Measurements from ENCODE around the gene BNC2.

Gene BNC2

DNA sequence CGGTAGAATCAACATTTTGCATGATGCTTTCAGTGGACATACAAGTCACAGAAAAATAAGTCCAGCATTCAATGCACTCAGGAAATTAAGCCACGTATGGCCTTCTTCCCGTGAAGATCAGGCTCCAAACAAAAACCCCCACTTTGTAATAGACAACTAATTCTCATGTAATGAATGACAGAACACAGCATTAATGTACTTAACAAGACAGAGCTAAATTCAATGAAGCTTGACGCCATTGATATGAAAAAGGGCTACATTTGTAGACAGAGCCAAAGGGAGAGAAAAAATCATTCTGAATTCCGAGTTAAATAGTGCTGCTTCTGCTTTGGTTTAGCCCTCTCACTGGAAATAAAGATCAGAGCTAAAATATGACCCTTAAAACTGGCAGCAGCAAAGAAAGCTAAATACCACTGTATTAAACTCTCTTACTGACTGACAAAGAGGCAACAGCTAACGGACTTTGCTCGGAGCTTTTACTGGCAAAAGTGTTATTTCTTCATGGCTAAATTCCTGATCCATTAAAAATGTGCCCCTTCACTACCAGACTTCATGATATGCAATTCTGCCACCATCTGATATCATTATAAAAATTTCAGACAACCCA is 250.5 kb downstream of the BNC2 start:
- no peak overlapping the region for H3K4me3 ChIP-seq (ENCODE audit: low read depth, low read length)
- TF ChIP-seq, protein P1, sequence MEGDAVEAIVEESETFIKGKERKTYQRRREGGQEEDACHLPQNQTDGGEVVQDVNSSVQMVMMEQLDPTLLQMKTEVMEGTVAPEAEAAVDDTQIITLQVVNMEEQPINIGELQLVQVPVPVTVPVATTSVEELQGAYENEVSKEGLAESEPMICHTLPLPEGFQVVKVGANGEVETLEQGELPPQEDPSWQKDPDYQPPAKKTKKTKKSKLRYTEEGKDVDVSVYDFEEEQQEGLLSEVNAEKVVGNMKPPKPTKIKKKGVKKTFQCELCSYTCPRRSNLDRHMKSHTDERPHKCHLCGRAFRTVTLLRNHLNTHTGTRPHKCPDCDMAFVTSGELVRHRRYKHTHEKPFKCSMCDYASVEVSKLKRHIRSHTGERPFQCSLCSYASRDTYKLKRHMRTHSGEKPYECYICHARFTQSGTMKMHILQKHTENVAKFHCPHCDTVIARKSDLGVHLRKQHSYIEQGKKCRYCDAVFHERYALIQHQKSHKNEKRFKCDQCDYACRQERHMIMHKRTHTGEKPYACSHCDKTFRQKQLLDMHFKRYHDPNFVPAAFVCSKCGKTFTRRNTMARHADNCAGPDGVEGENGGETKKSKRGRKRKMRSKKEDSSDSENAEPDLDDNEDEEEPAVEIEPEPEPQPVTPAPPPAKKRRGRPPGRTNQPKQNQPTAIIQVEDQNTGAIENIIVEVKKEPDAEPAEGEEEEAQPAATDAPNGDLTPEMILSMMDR (IDR thresholded peaks at IDR 0.05; ENCODE audit: low read depth, low read length, missing control alignments), result no peak
- DNase-seq (ENCODE audit: low read depth), result no peak

DNA sequence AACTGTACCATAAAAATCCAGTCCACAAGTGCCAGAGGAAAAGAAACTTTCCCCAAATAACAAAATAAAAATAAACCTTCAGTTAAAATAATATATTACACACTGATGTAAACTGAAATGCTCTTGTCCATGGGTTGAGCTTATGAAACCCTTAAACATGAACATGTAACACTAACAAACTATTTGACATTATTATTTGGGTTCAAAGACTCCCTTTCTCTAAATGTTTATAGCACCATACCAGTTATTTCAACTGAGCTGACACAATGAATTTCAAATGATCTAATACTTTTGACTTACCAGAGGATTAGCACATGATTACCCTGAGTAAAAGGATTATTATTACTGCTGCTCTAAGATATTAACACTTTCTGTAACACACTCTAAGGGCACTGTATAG is 251.1 kb downstream of the BNC2 start:
- TF ChIP-seq, protein P1 (IDR thresholded peaks at IDR 0.05; ENCODE audit: low read depth, low read length, missing control alignments), result no peak
- H3K4me3 ChIP-seq (ENCODE audit: low read depth, low read length), result no peak overlapping the region
- DNase-seq (ENCODE audit: low read depth), result no peak

DNA sequence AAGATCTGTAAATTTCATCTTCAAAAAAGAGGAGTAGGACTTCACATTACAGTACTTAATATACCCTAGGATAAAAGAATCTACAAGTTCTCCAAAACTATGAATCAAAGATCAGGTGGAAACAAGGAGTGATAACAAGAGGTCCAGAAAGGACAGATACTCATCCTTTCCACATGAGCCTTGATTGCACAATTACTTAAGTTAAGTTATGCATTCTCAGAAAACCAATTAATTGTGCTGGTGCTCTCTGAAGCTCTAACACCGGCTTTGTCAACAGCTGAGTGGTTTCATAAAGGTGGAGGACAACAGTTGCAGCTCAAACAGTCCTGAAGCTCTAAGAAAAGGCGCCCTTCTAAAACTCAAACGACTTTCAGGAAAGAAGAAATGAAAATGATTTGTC is 251.9 kb downstream of the BNC2 start:
- no peak for DNase-seq (ENCODE audit: low read depth)
- H3K4me3 ChIP-seq (ENCODE audit: low read depth, low read length), result no peak overlapping the region
- TF ChIP-seq, protein P1 (IDR thresholded peaks at IDR 0.05; ENCODE audit: low read depth, low read length, missing control alignments), result no peak

DNA sequence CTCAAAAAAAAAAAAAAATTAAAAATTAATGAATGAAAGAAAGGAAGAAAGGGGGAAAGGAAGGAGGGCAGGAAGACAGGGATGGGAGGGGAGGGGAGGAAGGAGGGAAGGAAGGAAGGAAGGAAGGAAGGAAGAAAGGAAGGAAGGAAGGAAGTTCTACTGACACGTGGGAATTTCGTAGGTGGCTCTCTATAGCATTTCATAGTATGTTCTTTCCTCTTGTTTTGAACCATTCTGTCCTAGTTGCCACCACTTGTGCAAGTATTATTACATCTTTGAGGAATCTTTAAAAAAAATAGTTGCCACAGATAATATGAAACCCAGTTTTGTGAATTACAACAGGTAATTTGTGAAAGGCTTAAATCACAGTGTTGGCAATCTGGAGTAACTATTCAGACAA is 253.8 kb downstream of the BNC2 start:
- TF ChIP-seq, protein P1 (IDR thresholded peaks at IDR 0.05; ENCODE audit: low read depth, low read length, missing control alignments), result no peak
- H3K4me3 ChIP-seq (ENCODE audit: low read depth, low read length), result no peak overlapping the region
- DNase-seq (ENCODE audit: low read depth), result no peak

DNA sequence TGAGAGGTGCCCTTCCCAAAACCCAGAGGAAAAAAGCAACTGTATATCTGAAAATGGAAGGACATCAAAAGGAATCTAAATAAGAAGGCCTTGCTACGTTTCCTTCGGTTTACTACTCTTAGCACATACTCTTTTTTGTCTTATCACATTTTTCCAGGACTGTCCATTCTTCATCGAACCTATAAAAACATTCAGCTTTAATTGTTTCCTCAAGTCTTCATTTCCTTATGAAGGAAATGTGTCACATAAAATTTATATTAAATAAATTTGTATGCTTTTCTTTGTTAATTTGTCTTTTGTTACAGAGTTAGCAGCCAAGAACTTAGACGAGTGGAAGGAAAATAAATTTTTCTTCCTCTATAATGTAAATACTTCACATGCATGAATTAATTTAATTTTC is 255.0 kb downstream of the BNC2 start:
- H3K4me3 ChIP-seq (ENCODE audit: low read depth, low read length), result no peak overlapping the region
- no peak for DNase-seq (ENCODE audit: low read depth)
- TF ChIP-seq, protein P1 (IDR thresholded peaks at IDR 0.05; ENCODE audit: low read depth, low read length, missing control alignments), result no peak

DNA sequence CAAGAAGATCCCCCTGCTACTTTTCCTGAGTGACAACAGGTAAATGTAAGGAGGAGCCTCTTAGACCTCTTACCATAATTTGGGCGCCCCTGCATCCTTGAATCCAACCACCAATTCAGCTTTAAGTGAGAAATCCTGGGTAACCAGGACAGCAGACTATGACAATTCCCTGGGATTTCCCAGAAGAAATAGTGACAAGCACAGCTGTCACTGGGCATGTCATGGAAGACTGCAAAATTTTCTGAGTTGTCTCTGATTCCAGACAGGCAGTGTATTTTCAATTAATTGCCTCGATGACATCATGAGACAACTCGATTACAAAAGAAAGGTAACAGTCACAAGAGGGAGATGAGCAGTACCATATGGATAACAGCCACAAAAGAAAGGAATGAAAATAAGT is 256.9 kb downstream of the BNC2 start:
- no peak overlapping the region for H3K4me3 ChIP-seq (ENCODE audit: low read depth, low read length)
- no peak for DNase-seq (ENCODE audit: low read depth)
- TF ChIP-seq, protein P1 (IDR thresholded peaks at IDR 0.05; ENCODE audit: low read depth, low read length, missing control alignments), result no peak

DNA sequence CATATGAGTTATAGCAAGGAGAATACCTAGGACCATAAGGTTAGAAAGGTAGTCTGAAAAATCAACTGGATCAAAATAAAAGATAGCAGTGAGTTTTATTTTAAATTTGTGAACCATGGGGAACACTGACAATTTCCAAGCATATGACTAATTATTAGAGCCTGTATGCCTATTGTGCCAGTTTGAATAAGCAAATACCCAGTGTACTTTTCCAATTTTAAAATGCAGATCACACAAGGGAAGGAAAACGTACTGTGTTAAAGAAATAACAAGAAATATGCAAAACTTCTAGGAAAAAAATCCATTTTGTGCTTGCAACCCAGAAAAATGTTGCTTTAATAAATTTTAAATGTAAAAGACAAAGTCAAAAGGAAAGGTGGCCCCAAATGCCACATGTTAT is 257.4 kb downstream of the BNC2 start:
- TF ChIP-seq, protein P1 (IDR thresholded peaks at IDR 0.05; ENCODE audit: low read depth, low read length, missing control alignments), result no peak
- no peak overlapping the region for H3K4me3 ChIP-seq (ENCODE audit: low read depth, low read length)
- no peak for DNase-seq (ENCODE audit: low read depth)
